GM12878 (cell line): Measurements from ENCODE around the gene RTF1. TPM values are rescaled to one million over a fixed set of nuclear protein-coding genes. Genes with fewer than 3 reads are reported as not detected.

Experiments
- ATAC-seq: fragments of 200-7000 bp; cut with Tn5 transposase; 3 replicates; pipeline ENCODE4 v1.9.1; 2020; ENCODE audit warnings: mild to moderate bottlenecking, moderate library complexity
- BruUV-seq: library from RNA; stranded (reverse); fragments of 400-500 nt; replicated peaks from 2 replicates; lab custom pipeline; 2021; lab: Mats Ljungman, UMichigan
- CTCF ChIA-PET: fragments of 300-600 bp; sonication (Branson Sonifier 250); formaldehyde crosslinking; extraction: SDS; loops from one replicate; lab custom pipeline; 2021; ENCODE audit warnings: inconsistent platforms; lab: Yijun Ruan, JAX
- POLR2A ChIA-PET: fragments of 350-600 bp; formaldehyde crosslinking; extraction: SDS; loops from one replicate; lab custom pipeline; 2021; ENCODE audit warnings: inconsistent platforms; lab: Charles Lee
- RAD21 ChIA-PET: fragments of 300-600 bp; sonication (Branson Sonifier 250); formaldehyde crosslinking; loops from one replicate; lab custom pipeline; 2023; ENCODE audit warnings: antibody characterized with exemption; ENCODE audit not compliant: unreplicated experiment; lab: Charles Lee
- SMC1A ChIA-PET: fragments of 300-600 bp; sonication (Branson Sonifier 250); formaldehyde crosslinking; loops from one replicate; lab custom pipeline; 2023; ENCODE audit not compliant: unreplicated experiment, uncharacterized antibody; lab: Charles Lee
- DNase-seq: peaks from one replicate; pipeline ENCODE4 v3.0.0-alpha.2; 2011; ENCODE audit warnings: low read depth, low spot score
- FAIRE-seq: peaks from 3 replicates; lab custom pipeline; 2011; peaks lifted over from hg19 to GRCh38; lab: Jason Lieb, UNC
- H2AFZ ChIP-seq: 2 replicates; pipeline ENCODE4 v1.6.0; 2011; ENCODE audit warnings: low read depth, low read length, control low read depth; ENCODE audit not compliant: control insufficient read depth
- H3K27ac ChIP-seq: 2 replicates; pipeline ENCODE4 v1.5.1; 2011; ENCODE audit warnings: control low read depth; ENCODE audit not compliant: control insufficient read depth, insufficient read depth
- H3K27me3 ChIP-seq, 2 experiments: replicated peaks in 1 of 2; 2 replicates each; pipeline versions ENCODE4 v1.6.0 to v1.6.1; 2011; ENCODE audit warnings: low read length in 1 of 2; ENCODE audit not compliant: control insufficient read depth in 2 of 2, insufficient read depth in 2 of 2
- H3K36me3 ChIP-seq, 2 experiments: 2 replicates each; pipeline ENCODE4 v1.5.1; 2011; ENCODE audit warnings: low read length in 1 of 2; ENCODE audit not compliant: control insufficient read depth in 2 of 2, insufficient read depth in 2 of 2
- H3K4me1 ChIP-seq: 2 replicates; pipeline ENCODE4 v1.6.1; 2011; ENCODE audit warnings: mild to moderate bottlenecking, low read length, moderate library complexity, mixed read lengths; ENCODE audit not compliant: control insufficient read depth, insufficient read depth
- H3K4me2 ChIP-seq: 2 replicates; pipeline ENCODE4 v1.6.0; 2011; ENCODE audit warnings: control low read depth; ENCODE audit not compliant: control insufficient read depth, insufficient read depth
- H3K4me3 ChIP-seq: fragments of 200-600 bp; sonication (generic); 2 replicates; pipeline ENCODE4 v1.5.1; 2016
- H3K79me2 ChIP-seq: 2 replicates; pipeline ENCODE4 v1.6.0; 2011; ENCODE audit warnings: low read length; ENCODE audit not compliant: control insufficient read depth, insufficient read depth
- H3K9ac ChIP-seq: 2 replicates; pipeline ENCODE4 v1.8.0; 2011; ENCODE audit warnings: low read length, control low read depth, mixed read lengths; ENCODE audit not compliant: control insufficient read depth, insufficient read depth
- H3K9me3 ChIP-seq: replicated peaks from 3 replicates; pipeline ENCODE4 v1.5.1; 2011; ENCODE audit warnings: mild to moderate bottlenecking, low read length; ENCODE audit not compliant: control insufficient read depth, insufficient read depth
- H4K20me1 ChIP-seq: 2 replicates; pipeline ENCODE4 v1.6.0; 2011; ENCODE audit not compliant: control insufficient read depth, insufficient read depth
- BACH1 ChIP-seq: fragments of 450-650 bp; IDR thresholded peaks from 2 replicates; pipeline ENCODE4 v1.6.1; 2017; ENCODE audit warnings: mild to moderate bottlenecking, borderline replicate concordance
- CHD1 ChIP-seq: IDR thresholded peaks from 2 replicates; pipeline ENCODE4 v1.6.1; 2012; ENCODE audit warnings: low read depth, low read length, improper control_type of control experiment
- SREBF1 ChIP-seq: IDR thresholded peaks from 2 replicates; pipeline ENCODE4 v1.6.1; 2012; ENCODE audit warnings: mild to moderate bottlenecking, low read length
- WGBS: methylation state at CpG from one replicate; pipeline ENCODE4 v1.1.6; 2016; ENCODE audit warnings: low lambda C conversion rate; ENCODE audit not compliant: insufficient replicate concordance, insufficient coverage; ENCODE audit errors: missing lambda C conversion rate; 5-methylcytosine and 5-hydroxymethylcytosine counted together
- in situ Hi-C: fragments of 300-500 bp; cut with MboI; formaldehyde crosslinking; loops from 9 replicates; pipeline ENCODE4 v1.14.3; 2018; ENCODE audit warnings: mixed read lengths
- intact Hi-C: fragments of 100-400 bp; cut with micrococcal nuclease; formaldehyde crosslinking; loops from one replicate; pipeline ENCODE4 v1.14.2; 2022; ENCODE audit not compliant: unreplicated experiment
- polyA plus RNA-seq, 11 experiments: library from polyadenylated mRNA; depleted of rRNA in 4 of 11; unstranded in 6 of 11; stranded (reverse) in 5 of 11; fragments of >200 nt; fragmentation: Nextera tagmentation in 4 of 11; fragmentation: Illumina TruSeq in 1 of 11; extraction: Ambion mirVana in 4 of 11; extraction: Trizol in 1 of 11; gene quantifications; 1 replicate in 1 of 11; 2 replicates in 10 of 11; pipeline versions ENCODE4 v1.2.1 to v1.2.3, GENCODE V29; 2011 to 2016; ENCODE audit warnings: inconsistent platforms in 2 of 11, missing spikeins in 2 of 11, low read depth in 1 of 11
- total RNA-seq, 4 experiments: library from RNA; depleted of rRNA in 3 of 4; stranded (reverse); fragments of >200 nt in 3 of 4; fragmentation: Illumina TruSeq in 1 of 4; extraction: Trizol in 1 of 4; gene quantifications; 2 replicates each; pipeline versions ENCODE4 v1.2.1 to v1.2.3, GENCODE V29; 2013 to 2021
- TF ChIP-seq, protein P1 (sequence below): IDR thresholded peaks from 2 replicates; pipeline ENCODE4 v1.6.1; 2012; ENCODE audit warnings: low read depth, low read length, improper control_type of control experiment

Gene RTF1
- total and polyA plus RNA-seq, 10 of the 15 experiments (the other 5 are each of a cell fraction or from before 2014, with no cell fraction given) = 7.2 to 67.9 (median 32.3) TPM

DNA sequence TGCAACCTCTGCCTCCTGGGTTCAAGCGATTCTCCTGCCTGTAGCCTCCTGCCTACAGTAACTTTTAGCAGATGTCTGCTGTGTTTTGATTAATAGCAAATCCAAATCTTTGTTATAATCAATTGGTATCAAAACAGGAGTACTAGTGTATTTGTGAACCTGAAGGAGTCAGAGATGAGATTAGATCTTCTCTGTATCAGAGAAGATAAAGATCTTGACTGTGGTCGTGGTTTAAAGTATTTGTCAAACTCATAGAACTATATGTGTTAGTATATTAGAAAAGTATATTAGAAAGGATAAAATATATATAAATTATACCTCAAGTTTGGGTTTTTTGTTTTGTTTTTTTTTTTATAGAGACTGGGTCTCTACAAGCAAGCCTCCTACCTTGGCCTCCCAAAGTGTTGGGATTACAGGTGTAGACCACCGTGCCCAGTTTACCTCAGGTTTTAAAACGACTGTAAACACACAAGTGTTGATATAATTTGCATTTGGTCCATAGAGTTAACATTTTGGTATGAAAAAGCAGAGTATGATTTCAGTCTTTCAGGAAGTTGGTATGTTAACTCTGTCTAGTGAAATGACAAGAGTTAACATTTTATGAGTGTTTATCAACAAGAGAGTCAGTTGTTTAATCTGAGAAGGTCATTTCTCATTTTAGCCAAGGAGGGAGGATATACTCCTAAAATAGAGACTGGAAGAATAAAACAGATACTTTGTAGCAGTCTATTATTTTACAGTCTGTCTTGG is 18.3 kb downstream of the RTF1 start (continued):
- TF ChIP-seq, protein P1, sequence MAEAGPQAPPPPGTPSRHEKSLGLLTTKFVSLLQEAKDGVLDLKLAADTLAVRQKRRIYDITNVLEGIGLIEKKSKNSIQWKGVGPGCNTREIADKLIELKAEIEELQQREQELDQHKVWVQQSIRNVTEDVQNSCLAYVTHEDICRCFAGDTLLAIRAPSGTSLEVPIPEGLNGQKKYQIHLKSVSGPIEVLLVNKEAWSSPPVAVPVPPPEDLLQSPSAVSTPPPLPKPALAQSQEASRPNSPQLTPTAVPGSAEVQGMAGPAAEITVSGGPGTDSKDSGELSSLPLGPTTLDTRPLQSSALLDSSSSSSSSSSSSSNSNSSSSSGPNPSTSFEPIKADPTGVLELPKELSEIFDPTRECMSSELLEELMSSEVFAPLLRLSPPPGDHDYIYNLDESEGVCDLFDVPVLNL = no peak
- no peak for TF ChIP-seq BACH1
- TF ChIP-seq SREBF1 = no peak

DNA sequence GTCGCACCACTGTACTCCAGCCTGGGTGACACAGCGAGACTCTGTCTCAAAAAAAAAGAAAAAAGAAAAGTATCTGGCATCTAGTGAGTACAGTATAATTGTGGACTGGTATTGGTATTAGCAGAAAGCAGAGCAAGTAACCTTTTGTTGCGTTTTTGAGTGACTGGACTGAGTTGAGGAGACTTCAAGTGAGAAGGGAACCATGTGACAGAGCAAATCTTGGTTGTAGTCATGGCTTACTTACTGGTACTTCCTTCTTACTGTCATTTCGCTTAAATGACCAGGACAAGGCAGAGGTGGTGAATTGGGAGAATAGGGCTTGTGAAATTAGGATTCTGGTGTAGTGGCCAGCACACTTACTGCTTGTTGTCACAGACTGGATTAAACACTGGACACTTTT is 20.6 kb downstream of the RTF1 start:
- ChIA-PET RAD21 (no interaction called here), CTCF (no interaction called here), POLR2A (no interaction called here), SMC1A (interaction anchor here (1.1 kb wide), 1 partner anchor 25 kb away, joined by 3 read pairs; no protein-coding TSS in a partner anchor)
- Histone ChIP-seq H3K27ac (no peak overlapping the region), H2AFZ (no peak overlapping the region), H3K4me2 (no peak overlapping the region), H3K27me3 (no peaks in the 10 kb centered on the region), H4K20me1 (no peaks in the 10 kb centered on the region), H3K9ac (no peak overlapping the region), H3K36me3 (peaks cover 0 to 12% of the 10 kb centered on the region in 2 experiments; a peak in 3 of 4 replicates), H3K9me3 (no peaks in the 10 kb centered on the region), H3K4me3 (no peak overlapping the region), H3K79me2 (peaks cover 10% of the 10 kb centered on the region), H3K4me1 (0 out of 2 replicates have a peak, but pooled peaks cover 2% of the 10 kb centered on the region)
- BruUV-seq = no TSS peak
- in situ Hi-C loops (no loop called here), intact Hi-C loops (no loop called here)
- TF ChIP-seq CHD1 = no peak
- WGBS = 96% methylated on average over 4 of the region's 4 CpGs
- FAIRE-seq (no peak), ATAC-seq (no peak), DNase-seq (no peak)
